GM21447 (cell line): ENCODE results near the gene ADAMTS17.

Source experiments
- ATAC-seq: cut with Tn5 transposase; IDR thresholded peaks from one replicate; pipeline ENCODE4 v1.9.1; 2021; ENCODE audit not compliant: unreplicated experiment

ADAMTS17 gene

GRCh38 chr15:100252779-100253417 is 88.9 kb downstream of the ADAMTS17 start:
- no peak for ATAC-seq

GRCh38 chr15:100252359-100252758 is 89.4 kb downstream of the ADAMTS17 start:
- no peak for ATAC-seq

GRCh38 chr15:100250176-100250800 is 91.5 kb downstream of the ADAMTS17 start:
- no peak for ATAC-seq

GRCh38 chr15:100249096-100249815 is 92.5 kb downstream of the ADAMTS17 start:
- ATAC-seq = no peak

- ATAC-seq = no peak
Observed at GRCh38 chr15:100248236-100248635, 93.5 kb downstream of the ADAMTS17 start.

GRCh38 chr15:100247228-100248225 is 94.2 kb downstream of the ADAMTS17 start:
- ATAC-seq = no peak

GRCh38 chr15:100245855-100246254 is 95.9 kb downstream of the ADAMTS17 start:
- no peak for ATAC-seq

- ATAC-seq = no peak
Observed at GRCh38 chr15:100245487-100245820, 96.3 kb downstream of the ADAMTS17 start.

GRCh38 chr15:100244796-100245486 is 96.8 kb downstream of the ADAMTS17 start:
- ATAC-seq = no peak

GRCh38 chr15:100242989-100243388 is 98.8 kb downstream of the ADAMTS17 start:
- ATAC-seq = no peak

GRCh38 chr15:100241572-100242482 is 99.9 kb downstream of the ADAMTS17 start:
- no peak for ATAC-seq

GRCh38 chr15:100236981-100237720 is 104.6 kb downstream of the ADAMTS17 start:
- ATAC-seq = no peak

- ATAC-seq = no peak
Observed at GRCh38 chr15:100235030-100235617, 106.7 kb downstream of the ADAMTS17 start.

GRCh38 chr15:100234158-100235029 is 107.4 kb downstream of the ADAMTS17 start:
- ATAC-seq = no peak

- no peak for ATAC-seq
Observed at GRCh38 chr15:100230784-100231183, 111.0 kb downstream of the ADAMTS17 start.

GRCh38 chr15:100229181-100230163 is 112.3 kb downstream of the ADAMTS17 start:
- no peak for ATAC-seq
